HepG2 (cell line): ENCODE measurements around the gene ATG7. TPM values are rescaled to one million over a fixed set of nuclear protein-coding genes. Genes with fewer than 3 reads are reported as not detected.

Source experiments
- ATAC-seq: fragments of 200-7000 bp; cut with Tn5 transposase; 3 replicates; pipeline ENCODE4 v1.9.1; 2020; ENCODE audit warnings: mild to moderate bottlenecking, moderate library complexity
- BruUV-seq: library from RNA; stranded (reverse); fragments of 400-500 nt; replicated peaks from 2 replicates; lab custom pipeline; 2021; lab: Mats Ljungman, UMichigan
- CTCF ChIA-PET: fragments of 300-600 bp; formaldehyde crosslinking; extraction: SDS; loops from one replicate; lab custom pipeline; 2021; ENCODE audit warnings: low total read pairs, inconsistent platforms, low intra/inter-chr PET ratio; lab: Yijun Ruan, JAX
- POLR2A ChIA-PET: fragments of 350-600 bp; sonication (Branson Sonifier 250); formaldehyde crosslinking; loops from one replicate; lab custom pipeline; 2020; ENCODE audit warnings: antibody characterized with exemption, inconsistent platforms; lab: Yijun Ruan, JAX
- DNase-seq: peaks from one replicate; pipeline ENCODE4 v3.0.0-alpha.2; 2015; ENCODE audit warnings: low spot score
- FAIRE-seq: peaks from 3 replicates; lab custom pipeline; 2011; peaks lifted over from hg19 to GRCh38; lab: Jason Lieb, UNC
- H2AFZ ChIP-seq: one replicate; pipeline ENCODE4 v1.6.1; 2011; ENCODE audit warnings: low read length, inconsistent platforms
- H3K27ac ChIP-seq: fragments of 300-600 bp; 3 replicates; pipeline ENCODE4 v1.8.0; 2011; ENCODE audit warnings: mixed run types, mild to moderate bottlenecking, mixed read lengths, low read length, inconsistent platforms; ENCODE audit not compliant: insufficient read depth; ENCODE audit errors: extremely low read length
- H3K27me3 ChIP-seq, 2 experiments: fragments of 200-600 bp in 1 of 2; 2 replicates in 1 of 2; 3 replicates in 1 of 2; pipeline versions ENCODE4 v1.6.0 to v1.8.0; 2011; ENCODE audit warnings: low read length in 2 of 2, mild to moderate bottlenecking in 2 of 2, moderate library complexity in 2 of 2, inconsistent platforms in 1 of 2; ENCODE audit not compliant: insufficient read depth in 2 of 2, control insufficient read depth in 1 of 2
- H3K36me3 ChIP-seq, 2 experiments: fragments of 200-600 bp in 1 of 2; replicated peaks in 1 of 2; 2 replicates in 1 of 2; 3 replicates in 1 of 2; pipeline versions ENCODE4 v1.5.1 to v1.8.0; 2011; ENCODE audit warnings: low read length in 2 of 2, inconsistent platforms in 1 of 2; ENCODE audit not compliant: insufficient read depth in 2 of 2, control insufficient read depth in 1 of 2
- H3K4me1 ChIP-seq: 2 replicates; pipeline ENCODE4 v1.5.1; 2012; ENCODE audit warnings: low read length, inconsistent platforms; ENCODE audit not compliant: insufficient read depth
- H3K4me2 ChIP-seq: 2 replicates; pipeline ENCODE4 v1.6.0; 2011; ENCODE audit warnings: low read depth, low read length, inconsistent platforms
- H3K4me3 ChIP-seq, 3 experiments: fragments of 200-600 bp in 1 of 3; sonication (generic), shearing (Covaris generic) in 1 of 3; replicated peaks in 1 of 3; 2 replicates each; pipeline ENCODE4 v1.5.1; 2011 to 2016; ENCODE audit warnings: low read length in 3 of 3, inconsistent platforms in 2 of 3, low read depth in 2 of 3, mild to moderate bottlenecking in 2 of 3, control low read depth in 1 of 3, mixed read lengths in 1 of 3; ENCODE audit not compliant: insufficient read depth in 1 of 3
- H3K79me2 ChIP-seq: one replicate; pipeline ENCODE4 v1.6.1; 2011; ENCODE audit warnings: low read length, inconsistent platforms; ENCODE audit not compliant: insufficient read depth
- H3K9ac ChIP-seq: 2 replicates; pipeline ENCODE4 v1.6.0; 2011; ENCODE audit warnings: mild to moderate bottlenecking, low read depth, low read length, inconsistent platforms; ENCODE audit not compliant: insufficient read depth
- H3K9me3 ChIP-seq: 2 replicates; pipeline ENCODE4 v1.5.1; 2012; ENCODE audit warnings: mild to moderate bottlenecking, low read length
- H4K20me1 ChIP-seq: 2 replicates; pipeline ENCODE4 v1.6.0; 2011; ENCODE audit warnings: inconsistent platforms, mild to moderate bottlenecking, low read length, moderate library complexity; ENCODE audit not compliant: insufficient read depth
- SNAPC5 ChIP-seq: sonication (generic); formaldehyde crosslinking; IDR thresholded peaks from 2 replicates; pipeline ENCODE4 v1.8.1; 2023; ENCODE audit warnings: mild to moderate bottlenecking, missing genetic modification reagents, borderline replicate concordance
- ZNF367 ChIP-seq: sonication (generic); formaldehyde crosslinking; IDR thresholded peaks from 2 replicates; pipeline ENCODE4 v1.4.0; 2020; ENCODE audit warnings: missing genetic modification reagents, borderline replicate concordance
- WGBS: methylation state at CpG from one replicate; pipeline ENCODE4 v1.1.6; 2017; ENCODE audit warnings: low lambda C conversion rate; 5-methylcytosine and 5-hydroxymethylcytosine counted together
- in situ Hi-C: cut with HindIII; loops from 2 replicates; pipeline ENCODE4 v1.10.0; 2017; ENCODE audit warnings: low pct_unique_long_range_greater_than_20kb; ENCODE audit not compliant: extremely low pct_ligation_motif_present
- intact Hi-C: fragments of 100-400 bp; cut with micrococcal nuclease; formaldehyde crosslinking; loops from one replicate; pipeline ENCODE4 v1.10.0; 2022; ENCODE audit not compliant: unreplicated experiment
- polyA plus RNA-seq, 8 experiments: library from polyadenylated mRNA; depleted of rRNA in 3 of 8; stranded (reverse) in 7 of 8; unstranded in 1 of 8; fragments of >200 nt; fragmentation: Illumina TruSeq in 4 of 8; extraction: Trizol in 4 of 8; gene quantifications; 2 replicates each; pipeline versions ENCODE4 v1.2.1 to v1.2.3, GENCODE V29; 2011 to 2016; ENCODE audit warnings: low read depth in 4 of 8, missing spikeins in 1 of 8, mixed read lengths in 1 of 8; ENCODE audit not compliant: insufficient read depth in 1 of 8
- total RNA-seq, 5 experiments: library from RNA; depleted of rRNA; stranded (reverse); fragments of >200 nt; fragmentation: Illumina TruSeq; extraction: Trizol; gene quantifications; 2 replicates each; pipeline ENCODE4 v1.2.3, GENCODE V29; 2016; ENCODE audit warnings: low read depth in 1 of 5
- TF ChIP-seq, protein P1 (sequence below): sonication (generic); formaldehyde crosslinking; IDR thresholded peaks from 2 replicates; pipeline ENCODE4; 2020; ENCODE audit warnings: missing genetic modification reagents, mild to moderate bottlenecking, borderline replicate concordance
- TF ChIP-seq, protein P2 (sequence below): sonication (generic); formaldehyde crosslinking; IDR thresholded peaks from 2 replicates; pipeline ENCODE4 v1.4.0; 2020; ENCODE audit warnings: missing genetic modification reagents, borderline replicate concordance
- TF ChIP-seq, protein P3 (sequence below): sonication (generic); formaldehyde crosslinking; IDR thresholded peaks from 2 replicates; pipeline ENCODE4 v1.5.1; 2020; ENCODE audit warnings: mild to moderate bottlenecking, missing genetic modification reagents

The ATG7 gene
- total and polyA plus RNA-seq, 2 of the 13 experiments (the other 11 are each of a cell fraction or from before 2014, with no cell fraction given) = 7.8 to 22.1 TPM

DNA sequence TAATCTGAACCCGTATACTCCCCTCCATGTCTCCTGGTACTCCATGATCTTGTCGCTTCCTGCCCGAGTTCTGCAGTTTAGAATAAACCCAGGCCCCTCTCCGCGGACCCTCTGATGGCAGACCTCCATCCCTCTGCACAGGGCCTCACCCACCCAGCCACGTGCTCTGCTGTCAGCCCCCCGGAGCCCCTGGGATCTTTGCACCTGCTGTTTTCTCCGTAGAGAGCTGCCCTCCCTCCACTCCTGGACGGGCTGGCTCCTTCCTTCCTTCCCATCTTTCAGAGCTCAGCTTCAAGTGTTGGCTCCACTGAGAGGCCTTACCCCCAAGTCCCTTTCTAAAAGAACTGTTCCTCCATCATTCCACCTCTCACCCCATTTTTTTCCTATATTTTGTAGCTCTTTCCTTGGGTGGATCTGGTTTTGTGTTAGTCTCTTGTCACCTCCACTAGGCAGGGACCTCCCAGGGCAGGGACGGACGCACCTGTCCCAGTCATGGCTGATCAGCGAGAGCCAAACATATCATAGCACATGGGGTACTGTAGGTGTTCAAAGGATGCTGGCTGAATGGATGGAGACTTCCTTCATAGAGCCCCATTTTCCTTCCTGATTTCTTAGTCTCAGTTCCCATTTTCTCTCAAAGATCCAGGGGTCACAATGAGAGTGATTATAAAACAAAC, 264.9 kb downstream of the ATG7 start:
- H3K36me3 ChIP-seq = no peaks in the 10 kb centered on the region
- peak overlapping the region; percentile 86 for H3K4me2 ChIP-seq
- no peak for FAIRE-seq
- H3K4me3 ChIP-seq = peak overlapping the region; percentile 8 to 70 (median 13); a peak in 4 of 6 replicates
- no peaks in the 10 kb centered on the region for H4K20me1 ChIP-seq
- DNase-seq = no peak
- BruUV-seq = no TSS peak
- H3K9ac ChIP-seq = no peak overlapping the region
- no peaks in the 10 kb centered on the region for H3K27me3 ChIP-seq
- no peak overlapping the region for H2AFZ ChIP-seq
- no peaks in the 10 kb centered on the region for H3K79me2 ChIP-seq
- intact Hi-C loops (loop anchor here (1.0 kb wide), 2 partner anchors 115 to 158 kb away; no protein-coding TSS in a partner anchor), in situ Hi-C loops (loop anchor here (5.0 kb wide), 1 partner anchor 155 kb away; no protein-coding TSS in a partner anchor)
- H3K9me3 ChIP-seq = no peaks in the 10 kb centered on the region
- ATAC-seq = peak; percentile 7; the same call in 2 of the 3 replicates
- ChIA-PET POLR2A (interaction anchor here (1.3 kb wide), 1 partner anchor 28 kb away, joined by 4 read pairs; no protein-coding TSS in a partner anchor), CTCF (interaction anchor here (1.6 kb wide), 1 partner anchor 158 kb away, joined by 6 read pairs; no protein-coding TSS in a partner anchor)
- H3K27ac ChIP-seq = no peak overlapping the region
- 68% methylated on average over 12 of the region's 12 CpGs for WGBS
- TF ChIP-seq ZNF367 = no peak
- TF ChIP-seq, protein P1, sequence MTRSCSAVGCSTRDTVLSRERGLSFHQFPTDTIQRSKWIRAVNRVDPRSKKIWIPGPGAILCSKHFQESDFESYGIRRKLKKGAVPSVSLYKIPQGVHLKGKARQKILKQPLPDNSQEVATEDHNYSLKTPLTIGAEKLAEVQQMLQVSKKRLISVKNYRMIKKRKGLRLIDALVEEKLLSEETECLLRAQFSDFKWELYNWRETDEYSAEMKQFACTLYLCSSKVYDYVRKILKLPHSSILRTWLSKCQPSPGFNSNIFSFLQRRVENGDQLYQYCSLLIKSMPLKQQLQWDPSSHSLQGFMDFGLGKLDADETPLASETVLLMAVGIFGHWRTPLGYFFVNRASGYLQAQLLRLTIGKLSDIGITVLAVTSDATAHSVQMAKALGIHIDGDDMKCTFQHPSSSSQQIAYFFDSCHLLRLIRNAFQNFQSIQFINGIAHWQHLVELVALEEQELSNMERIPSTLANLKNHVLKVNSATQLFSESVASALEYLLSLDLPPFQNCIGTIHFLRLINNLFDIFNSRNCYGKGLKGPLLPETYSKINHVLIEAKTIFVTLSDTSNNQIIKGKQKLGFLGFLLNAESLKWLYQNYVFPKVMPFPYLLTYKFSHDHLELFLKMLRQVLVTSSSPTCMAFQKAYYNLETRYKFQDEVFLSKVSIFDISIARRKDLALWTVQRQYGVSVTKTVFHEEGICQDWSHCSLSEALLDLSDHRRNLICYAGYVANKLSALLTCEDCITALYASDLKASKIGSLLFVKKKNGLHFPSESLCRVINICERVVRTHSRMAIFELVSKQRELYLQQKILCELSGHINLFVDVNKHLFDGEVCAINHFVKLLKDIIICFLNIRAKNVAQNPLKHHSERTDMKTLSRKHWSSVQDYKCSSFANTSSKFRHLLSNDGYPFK (CRISPR knock-in tag) = 0 out of 2 replicates have a peak, but pooled peaks have one; percentile 2
- H3K4me1 ChIP-seq = peaks cover 16% of the 10 kb centered on the region

GRCh38 chr3:11538581-11538980, 266.4 kb downstream of the ATG7 start:
- 84% methylated on average over 3 of the region's 3 CpGs for WGBS
- Histone ChIP-seq H2AFZ (no peak overlapping the region), H3K9ac (no peak overlapping the region), H3K79me2 (no peaks in the 10 kb centered on the region), H3K27me3 (no peaks in the 10 kb centered on the region), H3K4me2 (no peak overlapping the region), H4K20me1 (no peaks in the 10 kb centered on the region), H3K9me3 (no peaks in the 10 kb centered on the region), H3K36me3 (no peaks in the 10 kb centered on the region), H3K27ac (no peak overlapping the region), H3K4me1 (peaks cover 16% of the 10 kb centered on the region), H3K4me3 (no peak overlapping the region)
- ATAC-seq = no peak
- ChIA-PET POLR2A (no interaction called here), CTCF (no interaction called here)
- intact Hi-C loops = no loop called here
- TF ChIP-seq, protein P2, sequence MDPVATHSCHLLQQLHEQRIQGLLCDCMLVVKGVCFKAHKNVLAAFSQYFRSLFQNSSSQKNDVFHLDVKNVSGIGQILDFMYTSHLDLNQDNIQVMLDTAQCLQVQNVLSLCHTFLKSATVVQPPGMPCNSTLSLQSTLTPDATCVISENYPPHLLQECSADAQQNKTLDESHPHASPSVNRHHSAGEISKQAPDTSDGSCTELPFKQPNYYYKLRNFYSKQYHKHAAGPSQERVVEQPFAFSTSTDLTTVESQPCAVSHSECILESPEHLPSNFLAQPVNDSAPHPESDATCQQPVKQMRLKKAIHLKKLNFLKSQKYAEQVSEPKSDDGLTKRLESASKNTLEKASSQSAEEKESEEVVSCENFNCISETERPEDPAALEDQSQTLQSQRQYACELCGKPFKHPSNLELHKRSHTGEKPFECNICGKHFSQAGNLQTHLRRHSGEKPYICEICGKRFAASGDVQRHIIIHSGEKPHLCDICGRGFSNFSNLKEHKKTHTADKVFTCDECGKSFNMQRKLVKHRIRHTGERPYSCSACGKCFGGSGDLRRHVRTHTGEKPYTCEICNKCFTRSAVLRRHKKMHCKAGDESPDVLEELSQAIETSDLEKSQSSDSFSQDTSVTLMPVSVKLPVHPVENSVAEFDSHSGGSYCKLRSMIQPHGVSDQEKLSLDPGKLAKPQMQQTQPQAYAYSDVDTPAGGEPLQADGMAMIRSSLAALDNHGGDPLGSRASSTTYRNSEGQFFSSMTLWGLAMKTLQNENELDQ = no peak
- TF ChIP-seq, protein P3, sequence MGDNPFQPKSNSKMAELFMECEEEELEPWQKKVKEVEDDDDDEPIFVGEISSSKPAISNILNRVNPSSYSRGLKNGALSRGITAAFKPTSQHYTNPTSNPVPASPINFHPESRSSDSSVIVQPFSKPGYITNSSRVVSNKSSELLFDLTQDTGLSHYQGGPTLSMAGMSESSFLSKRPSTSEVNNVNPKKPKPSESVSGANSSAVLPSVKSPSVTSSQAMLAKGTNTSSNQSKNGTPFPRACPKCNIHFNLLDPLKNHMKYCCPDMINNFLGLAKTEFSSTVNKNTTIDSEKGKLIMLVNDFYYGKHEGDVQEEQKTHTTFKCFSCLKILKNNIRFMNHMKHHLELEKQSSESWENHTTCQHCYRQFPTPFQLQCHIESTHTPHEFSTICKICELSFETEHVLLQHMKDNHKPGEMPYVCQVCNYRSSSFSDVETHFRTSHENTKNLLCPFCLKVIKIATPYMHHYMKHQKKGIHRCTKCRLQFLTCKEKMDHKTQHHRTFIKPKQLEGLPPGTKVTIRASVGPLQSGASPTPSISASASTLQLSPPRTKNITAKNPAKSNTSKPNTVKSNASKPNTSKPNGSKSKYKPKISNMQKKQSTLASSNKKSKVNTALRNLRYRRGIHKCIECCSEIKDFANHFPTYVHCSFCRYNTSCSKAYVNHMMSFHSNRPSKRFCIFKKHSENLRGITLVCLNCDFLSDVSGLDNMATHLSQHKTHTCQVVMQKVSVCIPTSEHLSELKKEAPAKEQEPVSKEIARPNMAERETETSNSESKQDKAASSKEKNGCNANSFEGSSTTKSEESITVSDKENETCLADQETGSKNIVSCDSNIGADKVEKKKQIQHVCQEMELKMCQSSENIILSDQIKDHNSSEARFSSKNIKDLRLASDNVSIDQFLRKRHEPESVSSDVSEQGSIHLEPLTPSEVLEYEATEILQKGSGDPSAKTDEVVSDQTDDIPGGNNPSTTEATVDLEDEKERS = no peak
- TF ChIP-seq SNAPC5 (CRISPR knock-in tag) = no peak
- FAIRE-seq = no peak
- no peak for DNase-seq
- BruUV-seq = no TSS peak
- in situ Hi-C loops = loop anchor here (5.0 kb wide), 1 partner anchor 156 kb away; no protein-coding TSS in a partner anchor
